UCSD-AML1 (cell line): ENCODE measurements around the gene THTPA.

ENCODE experiments used
- DNase-seq: peaks from one replicate; lab custom pipeline; 2025; ENCODE audit not compliant: unreplicated experiment; lab: John Stamatoyannopoulos, UW

Gene THTPA, protein sequence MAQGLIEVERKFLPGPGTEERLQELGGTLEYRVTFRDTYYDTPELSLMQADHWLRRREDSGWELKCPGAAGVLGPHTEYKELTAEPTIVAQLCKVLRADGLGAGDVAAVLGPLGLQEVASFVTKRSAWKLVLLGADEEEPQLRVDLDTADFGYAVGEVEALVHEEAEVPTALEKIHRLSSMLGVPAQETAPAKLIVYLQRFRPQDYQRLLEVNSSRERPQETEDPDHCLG

DNA sequence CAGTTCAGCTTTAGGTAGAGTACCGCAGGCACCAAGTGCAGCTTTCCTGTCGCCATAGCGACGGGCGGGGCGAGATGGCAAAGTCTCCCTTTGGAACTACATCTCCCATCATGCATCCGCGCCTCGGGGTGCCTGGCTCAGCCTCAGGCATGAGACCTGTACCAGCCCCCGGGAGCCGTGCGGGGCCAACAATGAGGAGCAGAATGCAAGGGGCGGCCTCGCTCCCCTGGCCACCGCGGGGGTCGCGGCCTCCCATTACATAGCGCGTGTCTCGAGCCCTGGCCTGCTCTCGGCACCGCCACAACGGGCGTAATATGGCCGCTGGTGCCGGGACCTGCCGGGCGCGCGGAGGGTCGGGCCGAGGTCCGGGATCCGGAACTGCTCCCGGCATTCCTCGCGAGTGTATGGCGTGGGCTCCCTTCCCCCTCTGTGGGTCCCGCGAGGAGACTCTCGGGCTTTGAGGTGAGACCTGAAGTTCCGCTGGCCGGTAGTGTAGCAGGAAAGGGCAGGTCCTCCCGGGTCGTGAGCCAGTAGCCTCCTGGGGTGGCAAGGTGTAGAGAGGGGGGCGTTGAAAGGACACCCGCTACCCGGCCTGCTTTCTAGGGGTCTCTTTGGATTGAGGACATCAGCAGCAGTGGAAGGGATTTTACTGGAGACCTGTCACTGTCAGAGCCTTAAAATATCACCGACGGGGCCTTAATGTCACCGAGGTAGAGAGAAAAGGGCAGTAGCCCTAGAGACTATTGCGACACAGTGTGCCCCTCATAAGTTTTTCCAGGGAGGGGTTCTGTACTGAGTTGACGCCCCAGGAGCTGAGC is at the start of gene THTPA:
THTPA (plus strand) TSS at position 390 of the 818 bp plus-strand sequence. CDS start 487 bp downstream, outside the sequence.
- DNase-seq: peak; percentile 92

DNA sequence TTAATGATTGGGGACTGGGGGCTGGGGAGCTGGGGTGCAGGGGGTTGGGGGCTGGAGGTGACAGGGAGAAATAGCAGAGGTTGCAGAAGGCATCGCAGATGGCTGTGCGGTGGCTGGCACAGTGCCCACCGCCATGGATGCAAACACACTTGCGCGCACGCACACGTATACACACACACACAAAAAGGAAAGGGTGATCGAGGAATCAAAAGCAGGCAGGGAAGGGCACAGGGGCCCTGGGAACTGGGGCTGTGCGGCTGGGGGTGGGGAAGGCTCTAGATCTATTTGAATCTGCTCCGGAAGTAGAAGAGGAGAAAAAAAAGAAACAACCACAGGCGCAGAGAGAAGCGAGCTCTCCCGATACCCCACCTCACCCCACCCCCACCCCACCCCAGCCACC is 43.9 kb upstream of the THTPA start:
- DNase-seq: peak; percentile 32

DNA sequence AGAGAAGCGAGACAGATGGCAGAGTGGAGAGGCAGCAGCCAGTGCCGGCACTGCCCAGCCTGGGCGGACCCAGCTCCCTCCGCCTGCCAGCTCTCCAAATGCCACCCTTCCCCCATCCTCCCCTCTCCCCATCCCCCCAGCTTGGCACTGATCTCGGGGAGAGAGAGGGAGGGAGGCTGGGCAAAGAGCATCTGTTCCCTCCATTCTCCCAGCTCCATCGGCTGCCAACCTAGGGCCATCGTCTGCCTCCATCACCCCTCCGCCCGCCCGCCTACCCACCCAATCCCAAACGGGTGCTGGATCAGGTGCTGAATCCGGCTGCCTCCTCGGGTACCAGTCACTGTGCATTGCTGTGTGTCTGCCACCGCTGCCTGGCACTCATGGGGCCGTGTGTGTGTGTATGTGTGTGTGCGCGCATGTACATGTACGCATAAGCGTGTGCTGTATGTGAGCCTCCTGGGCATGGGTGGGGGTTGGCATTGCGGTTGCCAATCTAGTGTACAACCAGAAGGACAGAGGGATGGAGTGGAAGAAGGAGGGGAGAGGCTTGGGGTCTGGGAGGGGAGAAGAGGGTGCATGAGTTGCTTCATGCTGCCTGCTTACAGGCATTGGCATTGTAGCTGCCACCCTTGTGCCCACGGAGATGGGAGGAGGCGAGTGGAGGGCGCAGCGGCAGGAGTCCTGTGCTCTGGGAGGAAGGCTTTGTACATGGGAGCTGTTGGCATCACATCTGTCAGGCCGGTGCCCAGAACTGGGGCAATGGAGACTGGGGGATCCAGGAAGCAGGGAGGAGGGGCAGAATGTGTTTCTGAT is 42.9 kb upstream of the THTPA start:
- DNase-seq: no peak

DNA sequence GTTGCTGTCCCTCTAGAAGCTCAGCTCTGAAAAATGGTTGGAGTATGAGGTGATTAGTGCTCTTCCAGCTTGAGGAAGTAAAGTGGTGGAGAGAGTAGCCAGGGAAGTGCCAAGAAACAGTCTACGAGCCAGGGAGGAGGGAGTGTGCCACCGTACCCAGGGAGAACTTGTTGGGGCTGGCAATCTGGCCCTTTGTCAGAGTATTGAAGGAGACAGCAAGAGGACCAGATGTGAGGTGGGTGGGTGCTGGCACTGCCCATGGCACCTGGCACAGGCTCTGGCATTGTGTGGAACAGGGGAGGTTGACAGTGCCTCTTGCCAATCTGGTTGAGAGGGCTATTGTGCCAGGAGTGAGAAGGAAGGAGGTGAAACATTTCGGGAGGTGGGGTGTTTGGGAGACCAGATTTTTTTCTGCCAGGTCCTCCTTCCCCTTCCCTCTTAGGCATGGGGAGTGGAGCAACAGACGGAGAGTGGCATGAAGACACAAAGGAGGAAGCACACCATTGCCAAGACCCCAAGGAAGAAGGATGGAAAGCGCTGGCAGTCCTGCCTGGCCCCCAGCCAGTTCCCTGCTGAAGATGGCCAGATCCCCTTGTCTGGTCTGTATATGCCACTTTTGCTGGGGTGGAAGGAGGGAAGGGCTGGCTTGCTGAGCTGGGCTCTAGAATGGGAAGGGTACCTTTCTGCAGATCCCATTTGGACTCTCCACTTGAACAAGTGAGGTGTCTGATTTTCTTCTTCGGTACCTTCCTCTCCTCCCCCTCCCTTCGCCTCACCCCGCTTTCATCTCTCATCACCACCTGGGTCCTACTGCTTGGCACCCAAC is 42.0 kb upstream of the THTPA start:
- DNase-seq: no peak

DNA sequence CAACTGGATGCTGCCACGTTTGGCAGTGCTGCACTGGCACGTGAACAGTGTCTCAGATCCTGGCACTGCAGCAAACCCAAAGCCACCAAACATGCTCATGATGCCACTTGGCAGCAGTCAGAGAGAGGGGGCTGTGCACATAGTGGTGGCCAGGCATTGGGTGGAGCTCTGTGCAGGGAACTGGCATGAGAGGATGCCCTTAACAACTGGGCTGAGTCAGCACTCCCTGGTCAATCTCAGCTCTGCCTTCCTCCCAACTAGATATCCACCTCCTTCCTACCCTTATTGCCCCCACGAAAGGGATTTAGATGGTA is 41.5 kb upstream of the THTPA start:
- DNase-seq: no peak

DNA sequence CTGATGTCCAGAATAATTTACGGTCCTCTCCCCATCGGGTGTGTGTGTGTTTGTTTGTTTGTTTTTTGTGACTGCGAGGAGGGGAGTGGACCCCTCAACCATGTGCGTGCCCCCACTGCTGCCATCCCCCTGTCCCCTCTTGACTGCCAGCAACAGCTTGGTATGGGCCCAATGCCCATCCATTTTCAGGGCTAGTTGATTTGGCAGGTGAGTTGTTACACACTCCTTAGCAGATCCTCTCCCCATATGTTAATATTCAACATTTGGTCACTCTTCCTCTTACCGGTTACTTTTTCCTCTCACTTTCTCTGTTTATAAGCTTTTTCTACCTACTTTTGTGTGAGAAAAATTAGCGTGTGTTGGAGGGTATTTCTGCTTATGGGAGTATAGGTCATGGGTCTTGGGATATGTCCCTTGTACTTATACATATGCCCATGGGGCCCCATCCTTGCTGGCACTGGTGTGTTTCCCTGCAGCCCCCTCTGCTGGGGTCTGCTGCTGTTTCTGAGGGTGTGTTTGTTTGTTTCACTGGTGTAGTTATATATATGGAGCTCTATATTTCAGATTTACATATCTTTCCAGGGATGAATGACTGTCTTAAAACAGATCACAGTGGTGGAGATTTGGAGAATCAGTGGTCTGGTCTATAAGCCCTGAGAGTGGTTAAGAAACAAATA is 38.3 kb upstream of the THTPA start:
- no peak for DNase-seq

DNA sequence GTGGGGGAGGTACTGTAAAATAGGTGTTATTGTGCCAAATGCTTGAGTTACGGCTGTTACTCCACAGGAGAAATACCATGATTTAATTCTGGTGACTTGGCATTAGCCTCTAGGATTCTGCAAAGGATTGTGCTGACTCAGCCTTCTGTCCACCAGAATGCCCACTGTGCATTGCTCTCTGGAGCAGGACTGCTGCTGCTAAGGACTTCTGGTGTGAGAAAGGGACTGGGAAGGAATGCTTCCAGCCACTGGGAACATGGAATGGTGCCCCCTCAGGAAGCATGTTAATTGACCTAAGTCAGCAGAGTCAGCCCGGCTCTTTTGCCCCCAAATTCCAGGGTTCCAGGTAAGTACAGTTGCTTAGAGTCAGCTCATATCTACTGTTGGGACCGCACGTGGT is 37.4 kb upstream of the THTPA start:
- DNase-seq: no peak

DNA sequence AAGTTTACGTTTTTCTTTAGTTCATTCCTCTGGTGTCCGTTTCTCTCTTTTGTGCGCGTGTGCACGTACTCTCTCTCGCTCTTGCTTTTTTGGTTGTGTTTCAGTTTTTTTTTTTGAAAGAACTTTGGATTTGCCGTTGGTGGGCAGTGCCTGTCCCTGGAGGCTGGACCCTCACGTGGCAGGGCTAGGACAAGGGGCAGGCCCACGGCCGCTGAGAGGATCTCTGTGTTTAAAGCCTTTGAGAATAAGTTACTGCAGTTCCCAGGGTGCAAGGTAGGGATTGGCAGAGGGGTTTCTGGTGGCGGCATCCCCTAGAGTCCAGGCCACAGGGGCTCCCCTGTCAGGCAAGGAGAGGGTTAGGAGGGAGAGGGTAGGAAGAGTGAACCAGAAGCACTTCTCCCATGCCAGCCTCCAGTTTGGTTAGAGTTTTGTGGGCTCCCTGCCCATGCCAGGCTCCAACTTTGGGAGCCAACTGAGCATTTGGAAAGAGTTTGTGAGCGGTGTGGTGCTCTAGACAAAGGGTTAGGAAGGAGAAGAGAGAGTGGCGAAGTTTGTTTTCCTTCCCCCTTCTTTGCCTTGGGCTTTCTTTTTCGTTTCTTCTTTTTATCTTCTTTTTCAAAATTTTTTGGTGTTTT is 35.1 kb upstream of the THTPA start:
- DNase-seq: no peak

DNA sequence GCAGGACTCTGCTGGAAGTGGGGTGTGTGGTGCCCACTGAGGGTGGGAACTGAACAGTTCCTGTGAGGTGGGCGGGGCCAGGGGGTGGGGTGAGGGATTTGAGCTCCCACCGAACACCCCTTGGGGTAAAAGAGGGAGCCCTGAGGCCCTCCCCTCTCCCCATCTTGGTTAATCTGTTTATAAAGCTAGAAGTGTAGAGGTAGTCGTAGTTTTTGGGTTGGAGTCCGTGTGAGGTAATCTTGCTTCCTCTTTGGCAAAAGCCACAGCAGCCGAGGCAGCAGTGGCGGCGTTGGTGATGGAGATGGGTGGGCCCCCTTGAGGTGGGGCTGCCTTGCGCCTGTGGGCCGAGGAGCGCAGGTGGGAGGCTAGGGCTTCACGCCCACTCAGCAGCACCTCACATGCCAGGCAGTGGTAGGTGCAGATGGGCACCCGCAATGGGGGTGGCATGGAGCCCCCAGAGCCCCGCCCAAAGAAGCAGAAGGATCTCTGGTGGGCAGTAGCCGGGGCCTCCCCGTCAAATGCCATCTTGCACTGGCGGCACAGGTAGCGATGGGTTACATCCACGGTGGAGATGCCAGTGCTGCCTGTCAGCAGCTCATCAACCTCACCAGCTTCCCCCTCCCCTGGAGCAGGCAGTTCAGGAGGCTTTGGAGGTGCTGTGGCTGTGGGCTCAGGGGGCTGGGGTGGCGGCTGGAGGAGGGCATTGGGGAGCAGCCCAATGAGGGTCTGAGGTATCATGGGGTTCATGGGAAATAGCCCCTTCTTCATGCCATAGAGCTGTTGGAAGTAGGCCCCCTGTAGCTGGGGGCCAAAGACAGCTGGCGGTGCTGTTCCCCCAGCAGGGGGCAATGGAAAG is 34.1 kb upstream of the THTPA start:
- no peak for DNase-seq

DNA sequence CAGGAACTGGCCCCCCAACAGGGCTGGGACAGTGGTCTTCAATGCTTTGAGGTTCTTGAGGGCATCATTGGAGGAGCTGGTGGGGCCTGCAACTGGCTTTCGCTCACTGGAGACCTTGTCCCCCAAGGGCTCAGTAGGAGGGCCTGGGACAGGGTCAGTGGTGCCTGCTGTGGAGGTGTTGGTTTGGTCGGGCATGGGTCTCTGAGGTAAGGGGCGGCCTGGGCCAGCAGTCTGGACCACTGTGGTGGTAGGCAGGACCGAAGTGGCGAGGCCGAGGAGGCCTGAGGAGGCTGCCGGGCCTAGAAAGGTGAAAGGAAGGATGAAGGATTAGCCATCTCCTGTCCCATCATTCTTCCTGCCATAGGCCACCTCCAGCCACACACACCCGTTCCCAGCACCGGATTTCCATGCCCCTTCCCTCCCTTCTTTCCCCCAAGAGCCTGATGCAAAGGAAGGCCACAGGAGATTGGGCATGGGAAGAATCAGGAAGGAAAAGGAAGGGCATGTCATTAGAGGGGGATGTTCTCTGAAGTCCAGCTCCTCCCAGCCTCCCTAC is 33.4 kb upstream of the THTPA start:
- DNase-seq: no peak

DNA sequence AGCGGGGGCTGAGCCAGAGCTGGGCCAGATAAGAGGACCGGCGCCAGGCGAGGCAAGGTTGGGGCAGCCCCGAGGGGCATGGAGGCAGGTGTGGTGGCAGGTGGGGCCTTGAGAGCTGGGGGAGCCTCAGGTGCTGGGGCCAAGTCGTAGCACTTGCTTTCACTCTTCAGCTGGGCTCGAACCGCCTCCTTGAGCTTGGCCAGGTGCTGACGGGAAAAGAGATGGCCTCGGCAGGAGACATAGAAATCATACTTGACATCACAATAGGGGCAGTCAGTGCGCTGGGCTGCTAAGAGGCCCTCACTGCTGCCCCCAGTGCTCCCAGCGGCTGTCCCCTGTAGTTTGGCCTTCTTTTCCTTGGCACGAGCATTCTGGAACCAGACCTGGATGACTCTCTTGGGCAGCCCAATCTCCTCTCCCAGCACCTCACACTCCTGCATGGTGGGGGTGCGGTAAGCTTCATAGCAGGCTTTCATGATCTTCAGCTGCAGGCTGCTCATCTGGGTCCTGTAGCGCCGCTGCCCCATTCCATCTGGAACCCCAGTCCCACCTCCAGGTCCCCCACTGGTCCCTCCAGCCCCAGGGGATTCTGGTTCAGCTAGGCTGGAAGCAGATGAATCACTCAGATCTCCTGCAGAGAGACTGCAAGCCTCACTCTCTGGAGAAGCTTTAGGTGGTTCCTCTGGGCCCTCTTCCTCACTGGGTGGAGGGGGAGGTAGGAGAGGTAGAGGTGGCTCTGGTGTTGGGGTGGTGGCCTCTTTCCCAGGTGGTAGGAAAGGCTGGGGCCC is 32.6 kb upstream of the THTPA start:
- DNase-seq: no peak

DNA sequence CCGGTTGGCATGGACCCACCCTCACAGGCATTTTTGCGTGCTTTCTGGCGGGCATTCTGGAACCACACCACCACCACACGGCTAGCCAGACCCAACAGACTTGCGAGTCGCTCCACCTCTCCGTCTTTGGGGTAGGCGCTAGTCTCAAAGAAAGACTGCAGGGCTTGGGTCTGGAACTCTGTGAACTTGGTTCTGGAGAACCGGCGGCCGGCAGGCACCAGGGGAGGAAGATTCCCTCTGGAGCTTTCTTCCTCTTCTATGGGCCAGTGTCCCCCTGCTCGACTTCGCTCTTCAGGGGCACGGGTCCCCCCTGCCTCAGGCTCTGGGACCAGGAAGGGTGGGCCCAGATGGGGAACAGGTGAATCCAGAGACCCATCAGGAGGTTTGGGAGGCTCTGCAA is 31.1 kb upstream of the THTPA start:
- DNase-seq: no peak

DNA sequence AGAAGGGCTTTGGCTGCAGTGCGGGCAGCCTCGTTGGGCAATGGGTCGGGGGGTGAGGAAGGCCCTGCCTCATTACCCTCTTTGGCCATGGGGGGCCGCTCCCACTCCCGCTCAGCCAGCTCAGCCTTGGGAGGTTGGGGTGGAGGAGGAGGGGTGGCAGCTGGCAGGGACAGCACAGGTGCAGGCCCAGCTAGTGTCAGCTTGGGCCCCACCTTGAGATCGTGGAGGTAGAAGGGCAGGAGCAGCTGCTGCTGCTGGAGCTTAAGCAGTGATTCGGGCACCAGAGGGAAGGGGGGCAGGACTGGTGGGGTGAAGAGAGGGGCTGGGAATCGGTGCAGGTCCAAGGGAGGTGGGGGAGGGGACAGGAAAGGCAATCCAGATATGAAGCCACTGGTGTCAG is 30.5 kb upstream of the THTPA start:
- DNase-seq: no peak

DNA sequence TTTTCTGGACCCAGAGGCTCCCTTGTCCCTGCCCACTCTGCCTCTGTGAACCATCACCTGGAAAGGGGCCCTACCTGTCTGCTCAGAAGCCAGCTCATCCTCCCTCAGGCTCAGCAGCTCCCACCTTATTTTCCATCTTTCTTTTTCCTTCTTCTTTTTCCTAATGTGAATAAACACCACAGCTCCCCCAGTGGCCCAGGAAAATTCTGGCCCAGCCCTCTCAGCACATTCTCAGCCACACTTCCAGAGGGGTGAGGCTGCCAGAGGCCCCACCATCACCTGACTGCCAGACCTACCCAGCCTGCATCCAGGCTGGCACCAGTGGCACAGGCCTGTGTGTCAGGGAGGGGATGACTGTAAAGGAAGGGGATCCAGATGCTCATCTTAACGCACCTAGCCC is 27.5 kb upstream of the THTPA start:
- no peak for DNase-seq

DNA sequence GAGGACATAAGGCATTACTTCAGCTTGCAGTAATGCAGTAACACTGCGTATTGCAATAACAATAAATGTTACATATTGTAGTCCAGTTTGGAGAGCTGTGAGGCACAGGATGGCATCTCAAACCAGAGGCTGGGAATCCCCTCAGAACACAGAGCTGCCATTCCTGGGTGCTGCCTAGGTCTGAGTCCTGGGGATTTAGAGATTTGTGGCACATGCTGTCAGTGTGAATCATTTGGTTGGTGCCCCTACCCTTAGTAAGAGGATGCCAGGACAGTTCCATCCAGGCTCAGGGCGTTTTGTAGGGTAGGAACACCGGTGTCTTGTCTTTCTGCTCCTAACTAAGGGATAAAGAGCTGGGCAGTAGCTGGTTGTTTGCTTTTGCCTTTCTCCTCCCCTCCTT is 27.1 kb upstream of the THTPA start:
- no peak for DNase-seq

DNA sequence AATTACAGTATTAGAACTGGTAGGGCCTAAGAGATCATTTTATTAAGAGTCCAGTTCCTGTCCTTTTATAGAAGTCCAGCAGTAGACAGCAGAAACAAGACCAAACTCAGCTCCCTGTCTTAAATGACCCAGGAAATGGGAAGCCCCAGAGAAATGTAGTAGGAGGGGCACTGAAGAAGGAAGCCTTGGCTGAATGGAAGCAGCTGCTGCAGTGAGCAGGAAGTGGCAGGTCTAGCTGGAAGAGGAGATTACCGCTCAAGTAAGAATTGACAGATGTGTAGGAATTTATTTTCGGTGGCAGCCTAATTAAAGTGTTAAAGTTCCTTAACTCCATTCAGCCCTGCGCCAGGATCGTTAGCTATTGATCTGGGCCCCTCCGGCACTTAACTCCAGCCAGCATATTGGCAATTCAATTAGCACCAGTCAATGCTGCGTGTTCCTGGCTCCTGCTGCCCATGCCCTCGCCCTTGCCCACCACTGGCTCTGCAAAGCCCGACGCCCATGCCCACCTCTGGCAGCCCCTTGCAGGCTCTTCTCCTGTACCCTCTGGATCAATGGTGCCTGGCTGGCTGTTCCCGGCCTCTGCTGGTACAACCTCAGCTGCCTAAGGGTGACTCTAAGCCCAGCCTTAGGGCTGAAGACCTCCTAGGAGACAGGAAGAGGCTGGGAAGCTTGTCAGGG is 25.6 kb upstream of the THTPA start:
- peak; percentile 42 for DNase-seq

DNA sequence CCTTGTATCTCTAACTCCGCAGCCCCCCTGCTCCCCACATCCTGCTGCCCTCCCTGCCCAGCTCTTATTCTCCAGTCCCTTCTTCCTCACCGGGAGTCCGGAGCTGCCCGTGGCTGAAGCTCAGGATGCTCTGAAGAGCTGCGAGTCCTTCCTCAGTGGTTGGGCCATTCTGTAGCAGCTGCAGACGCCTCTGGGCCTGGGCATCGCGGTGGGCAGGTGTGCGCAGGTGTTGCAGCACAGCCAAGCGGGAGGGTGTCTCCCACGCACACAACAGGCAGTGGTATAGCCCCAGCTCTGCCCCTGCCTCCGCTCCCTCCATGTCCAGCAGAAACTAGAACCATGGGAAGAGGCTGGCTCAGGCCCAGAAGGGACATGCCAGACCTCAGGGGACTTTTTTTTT is 24.7 kb upstream of the THTPA start:
- no peak for DNase-seq

DNA sequence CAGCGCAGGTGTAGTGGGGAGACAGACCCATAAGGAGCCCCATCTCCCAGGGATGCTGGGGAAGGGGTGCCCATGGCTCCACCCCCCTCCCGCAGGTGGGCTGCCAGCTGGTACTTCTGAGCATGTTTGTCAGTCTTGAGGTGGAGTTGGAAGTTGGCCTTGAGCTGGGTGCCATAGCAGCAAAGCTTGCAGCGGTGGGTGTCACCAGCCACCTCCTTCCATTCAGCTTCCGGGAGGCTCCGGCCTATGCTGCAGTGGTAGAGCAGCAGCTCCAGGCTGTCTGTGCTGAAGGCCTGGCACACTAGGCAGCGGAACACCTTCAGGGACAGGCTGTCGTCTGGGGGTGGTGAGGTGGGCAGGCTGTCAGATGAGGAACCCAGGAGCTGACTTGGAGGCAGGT is 23.4 kb upstream of the THTPA start:
- no peak for DNase-seq
